Adipocyte (in vitro differentiated cells): ENCODE results near the gene IGF2.

Experiments used
- DNase-seq: peaks from one replicate; pipeline ENCODE4 v3.0.0-alpha.2; 2015; ENCODE audit warnings: low read depth
- H3K27me3 ChIP-seq: replicated peaks from 2 replicates; pipeline ENCODE4 v1.7.0; 2013; ENCODE audit warnings: mild to moderate bottlenecking, low read length, moderate library complexity; ENCODE audit not compliant: control insufficient read depth, insufficient read depth
- H3K36me3 ChIP-seq: 2 replicates; pipeline ENCODE4 v1.7.0; 2013; ENCODE audit warnings: low read length, mild to moderate bottlenecking, moderate library complexity; ENCODE audit not compliant: control insufficient read depth, insufficient read depth, severe bottlenecking
- H3K4me1 ChIP-seq: 2 replicates; pipeline ENCODE4 v1.7.0; 2013; ENCODE audit warnings: mild to moderate bottlenecking, low read length, moderate library complexity; ENCODE audit not compliant: control insufficient read depth, insufficient read depth
- H3K4me3 ChIP-seq: 2 replicates; pipeline ENCODE4 v1.7.0; 2013; ENCODE audit warnings: mild to moderate bottlenecking, low read length, moderate library complexity
- H3K9ac ChIP-seq: 2 replicates; pipeline ENCODE4 v1.7.0; 2013; ENCODE audit warnings: mild to moderate bottlenecking, low read length, moderate library complexity
- H3K9me3 ChIP-seq: 2 replicates; pipeline ENCODE4 v1.7.0; 2013; ENCODE audit warnings: mild to moderate bottlenecking, low read length, moderate library complexity; ENCODE audit not compliant: control insufficient read depth

IGF2 gene

GRCh38 chr11:2133241-2134021, 5.8 kb downstream of the IGF2 start:
- no peak for DNase-seq
- no peaks in the 10 kb centered on the region for H3K9me3 ChIP-seq
- H3K27me3 ChIP-seq, result peaks cover 47% of the 10 kb centered on the region
- no peaks in the 10 kb centered on the region for H3K36me3 ChIP-seq
- no peak overlapping the region for H3K4me3 ChIP-seq
- no peaks in the 10 kb centered on the region for H3K4me1 ChIP-seq
- H3K9ac ChIP-seq, result no peak overlapping the region

- Histone ChIP-seq H3K9me3 (no peaks in the 10 kb centered on the region), H3K9ac (no peak overlapping the region), H3K27me3 (peaks cover 51% of the 10 kb centered on the region), H3K4me3 (no peak overlapping the region), H3K36me3 (no peaks in the 10 kb centered on the region), H3K4me1 (no peaks in the 10 kb centered on the region)
- no peak for DNase-seq
Measured at GRCh38 chr11:2132874-2133240, 6.3 kb downstream of the IGF2 start.

GRCh38 chr11:2132246-2132645, 6.9 kb downstream of the IGF2 start:
- no peak for DNase-seq
- Histone ChIP-seq H3K9me3 (no peaks in the 10 kb centered on the region), H3K4me1 (no peaks in the 10 kb centered on the region), H3K36me3 (no peaks in the 10 kb centered on the region), H3K4me3 (no peak overlapping the region), H3K9ac (no peak overlapping the region), H3K27me3 (peaks cover 53% of the 10 kb centered on the region)

DNA sequence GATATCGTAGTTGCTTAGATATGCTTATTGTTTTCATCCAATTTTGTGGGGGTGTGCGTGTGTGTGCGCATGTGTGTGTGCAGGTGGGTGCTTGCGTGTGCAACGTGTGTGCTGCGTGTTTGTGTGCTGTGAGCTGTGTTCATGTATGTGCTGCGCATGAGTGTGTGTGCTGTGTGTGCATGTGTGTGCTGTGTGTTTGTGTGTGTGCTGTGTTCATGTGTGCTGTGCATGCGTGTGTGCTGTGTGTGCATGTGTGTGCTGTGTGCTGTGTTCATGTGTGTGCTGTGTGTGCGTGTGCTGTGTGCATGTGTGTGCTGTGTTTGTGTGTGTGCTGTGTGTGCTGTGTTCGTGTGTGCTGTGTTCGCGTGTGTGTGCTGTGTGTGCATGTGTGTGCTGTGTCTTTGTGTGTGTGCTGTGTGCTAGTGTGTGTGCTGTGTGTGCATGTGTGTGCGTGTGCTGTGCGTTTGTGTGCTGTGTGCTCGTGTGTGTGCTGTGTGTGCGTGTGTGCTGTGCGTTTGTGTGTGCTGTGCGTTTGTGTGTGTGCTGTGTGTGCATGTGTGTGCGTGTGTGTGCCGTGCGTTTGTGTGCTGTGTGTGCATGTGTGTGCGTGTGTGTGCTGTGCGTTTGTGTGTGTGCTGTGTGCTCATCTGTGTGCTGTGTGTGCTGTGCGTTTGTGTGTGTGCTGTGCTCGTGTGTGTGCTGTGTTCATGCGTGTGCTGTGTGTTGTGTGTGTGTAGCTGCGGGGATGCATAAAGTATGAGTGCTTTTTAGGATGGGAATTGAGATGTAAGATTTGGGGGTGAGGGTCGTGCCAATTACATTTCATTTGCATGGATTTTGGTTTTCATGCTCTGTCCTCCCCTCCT, 7.6 kb downstream of the IGF2 start:
- H3K27me3 ChIP-seq, result peaks cover 53% of the 10 kb centered on the region
- DNase-seq, result no peak
- no peaks in the 10 kb centered on the region for H3K4me1 ChIP-seq
- H3K36me3 ChIP-seq, result no peaks in the 10 kb centered on the region
- H3K9me3 ChIP-seq, result no peaks in the 10 kb centered on the region
- no peak overlapping the region for H3K9ac ChIP-seq
- H3K4me3 ChIP-seq, result no peak overlapping the region

GRCh38 chr11:2130881-2131352, 8.3 kb downstream of the IGF2 start:
- Histone ChIP-seq H3K4me1 (no peaks in the 10 kb centered on the region), H3K9ac (no peak overlapping the region), H3K4me3 (no peak overlapping the region), H3K36me3 (no peaks in the 10 kb centered on the region), H3K9me3 (no peaks in the 10 kb centered on the region), H3K27me3 (peaks cover 53% of the 10 kb centered on the region)
- no peak for DNase-seq

DNA sequence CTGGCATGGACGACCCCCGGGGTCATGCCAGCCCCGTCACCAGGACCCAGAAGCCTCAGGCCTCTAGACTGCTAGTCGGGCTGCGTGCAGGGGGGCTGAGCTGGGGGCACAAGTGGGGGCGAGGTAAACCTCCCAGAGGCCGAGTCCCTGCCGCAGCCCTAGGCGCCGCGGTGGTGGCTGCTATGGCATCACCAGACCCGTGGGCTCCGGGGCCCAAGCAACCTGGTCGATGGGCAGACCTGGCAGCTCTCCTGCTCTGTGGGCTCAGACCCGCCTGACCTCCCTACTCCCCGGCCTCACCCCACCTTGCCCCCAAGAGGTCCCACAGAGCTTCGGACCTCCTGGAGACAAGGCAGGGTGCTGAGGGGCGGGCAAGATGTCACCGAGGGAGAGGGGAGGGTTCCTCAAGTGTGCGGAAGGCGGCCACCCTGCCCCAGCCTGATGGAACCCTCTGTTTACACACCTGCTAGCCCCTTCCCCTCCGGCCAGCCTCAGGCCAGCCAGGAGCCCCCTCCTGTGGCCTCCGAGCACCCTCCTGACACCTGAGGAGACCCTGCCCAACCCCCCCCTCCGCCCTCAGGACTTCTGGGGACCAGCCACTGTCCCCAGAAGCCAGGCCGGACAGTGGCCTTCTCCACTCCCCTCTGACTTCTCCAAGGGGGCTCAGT, 9.4 kb downstream of the IGF2 start:
- H3K27me3 ChIP-seq, result peaks cover 43% of the 10 kb centered on the region
- no peaks in the 10 kb centered on the region for H3K4me1 ChIP-seq
- no peak overlapping the region for H3K4me3 ChIP-seq
- no peak for DNase-seq
- H3K36me3 ChIP-seq, result no peaks in the 10 kb centered on the region
- no peaks in the 10 kb centered on the region for H3K9me3 ChIP-seq
- no peak overlapping the region for H3K9ac ChIP-seq

DNA sequence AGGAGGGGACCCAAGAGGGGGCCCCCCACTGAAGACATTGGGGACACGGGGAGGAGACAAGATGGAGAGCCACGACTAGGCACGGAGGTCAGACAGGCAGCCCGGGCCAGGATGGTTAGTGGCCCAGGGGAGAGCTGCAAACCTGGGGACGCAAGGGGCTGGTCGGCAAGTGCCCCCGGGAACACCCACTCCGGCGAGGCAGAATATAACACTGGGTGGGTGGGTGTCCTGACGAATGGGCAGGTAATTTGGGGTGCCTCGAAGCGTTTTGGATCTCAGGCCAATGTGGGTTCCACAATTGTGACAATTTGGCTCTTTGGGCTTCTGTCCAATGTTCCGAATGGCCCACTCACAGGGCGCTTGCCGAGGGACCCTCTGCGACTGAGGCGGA, 9.9 kb downstream of the IGF2 start:
- H3K4me3 ChIP-seq, result no peak overlapping the region
- no peak for DNase-seq
- H3K27me3 ChIP-seq, result peaks cover 38% of the 10 kb centered on the region
- H3K4me1 ChIP-seq, result no peaks in the 10 kb centered on the region
- H3K9me3 ChIP-seq, result no peaks in the 10 kb centered on the region
- no peak overlapping the region for H3K9ac ChIP-seq
- H3K36me3 ChIP-seq, result no peaks in the 10 kb centered on the region

DNA sequence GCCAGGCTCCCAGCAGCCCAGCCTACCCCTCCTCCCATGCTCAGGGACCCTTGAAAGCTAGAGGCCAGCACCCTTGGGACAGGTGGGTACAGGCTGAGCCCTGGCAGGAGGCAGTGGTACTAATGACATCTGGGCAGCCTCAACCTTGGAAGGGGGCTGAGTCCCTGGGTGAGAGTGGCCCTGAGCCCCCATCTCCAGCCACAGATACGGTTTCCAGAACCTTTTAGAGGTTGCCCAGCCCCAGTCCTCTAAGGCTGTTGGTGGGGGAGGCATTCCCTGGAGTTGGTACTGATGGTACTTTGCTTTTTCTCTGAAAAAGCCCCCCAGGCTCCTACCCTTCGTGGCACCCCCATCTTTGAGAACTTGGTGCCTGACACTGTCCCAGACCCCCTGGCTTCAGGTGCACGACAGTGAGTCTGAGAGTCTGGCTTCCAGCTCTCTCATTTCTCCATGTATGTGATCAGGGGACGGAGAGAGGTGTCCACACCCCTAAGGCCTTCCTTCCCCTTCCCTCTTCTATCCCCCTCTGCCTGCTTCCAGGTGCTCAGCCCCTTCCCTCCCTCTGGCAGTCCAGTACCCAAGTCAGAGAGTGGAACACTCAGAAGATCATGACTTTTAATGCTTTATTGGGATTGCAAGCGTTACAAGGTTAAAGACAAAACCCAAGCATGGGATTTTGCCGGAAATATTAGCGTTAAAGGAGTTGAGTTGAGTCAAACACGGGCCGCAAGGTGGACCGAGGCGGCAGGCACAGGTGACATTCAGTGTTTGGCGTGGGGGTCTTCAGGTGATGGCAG, 10.5 kb downstream of the IGF2 start:
- H3K4me3 ChIP-seq, result no peak overlapping the region
- no peaks in the 10 kb centered on the region for H3K9me3 ChIP-seq
- peaks cover 37% of the 10 kb centered on the region for H3K27me3 ChIP-seq
- H3K4me1 ChIP-seq, result no peaks in the 10 kb centered on the region
- H3K36me3 ChIP-seq, result no peaks in the 10 kb centered on the region
- no peak overlapping the region for H3K9ac ChIP-seq
- DNase-seq, result no peak

- H3K9me3 ChIP-seq, result no peaks in the 10 kb centered on the region
- no peak for DNase-seq
Measured at GRCh38 chr11:2128130-2128510, 11.1 kb downstream of the IGF2 start.

GRCh38 chr11:2127482-2128129, 11.6 kb downstream of the IGF2 start:
- peaks cover 26% of the 10 kb centered on the region for H3K27me3 ChIP-seq
- H3K9me3 ChIP-seq, result no peaks in the 10 kb centered on the region
- no peak for DNase-seq
- H3K4me1 ChIP-seq, result no peaks in the 10 kb centered on the region
- no peaks in the 10 kb centered on the region for H3K36me3 ChIP-seq
- H3K9ac ChIP-seq, result no peak overlapping the region
- no peak overlapping the region for H3K4me3 ChIP-seq

More at GRCh38 chr11:2128130-2128510, 11.1 kb downstream of the IGF2 start:
- no peaks in the 10 kb centered on the region for H3K4me1 ChIP-seq
- no peak overlapping the region for H3K4me3 ChIP-seq
- H3K27me3 ChIP-seq, result peaks cover 31% of the 10 kb centered on the region
- no peak overlapping the region for H3K9ac ChIP-seq
- no peaks in the 10 kb centered on the region for H3K36me3 ChIP-seq
